GM12874 (cell line): ENCODE data around the gene TXNL1.

ENCODE experiments used
- TF ChIP-seq, protein P1 (sequence below): IDR thresholded peaks from 2 replicates; pipeline ENCODE4 v1.5.1; 2011; ENCODE audit warnings: low read depth, mild to moderate bottlenecking, control low read depth, low read length, moderate library complexity; ENCODE audit not compliant: insufficient read depth

Gene TXNL1

DNA sequence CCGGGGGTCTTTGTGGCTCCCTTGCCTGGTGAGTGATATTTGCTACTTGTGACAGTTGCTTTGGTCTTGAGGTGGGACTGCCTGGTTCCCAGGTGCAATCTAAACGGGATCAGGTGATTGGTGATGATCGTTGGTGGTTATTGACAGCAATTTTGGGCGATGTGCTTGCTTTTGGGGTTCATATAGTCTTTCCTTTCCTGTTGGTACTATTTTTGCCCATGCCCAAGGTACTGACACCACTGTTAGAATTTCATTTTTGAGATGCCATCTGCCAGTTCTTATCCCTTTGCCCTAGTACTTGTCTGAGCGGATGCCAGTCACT lies 13.3 kb upstream of the TXNL1 start:
- TF ChIP-seq, protein P1, sequence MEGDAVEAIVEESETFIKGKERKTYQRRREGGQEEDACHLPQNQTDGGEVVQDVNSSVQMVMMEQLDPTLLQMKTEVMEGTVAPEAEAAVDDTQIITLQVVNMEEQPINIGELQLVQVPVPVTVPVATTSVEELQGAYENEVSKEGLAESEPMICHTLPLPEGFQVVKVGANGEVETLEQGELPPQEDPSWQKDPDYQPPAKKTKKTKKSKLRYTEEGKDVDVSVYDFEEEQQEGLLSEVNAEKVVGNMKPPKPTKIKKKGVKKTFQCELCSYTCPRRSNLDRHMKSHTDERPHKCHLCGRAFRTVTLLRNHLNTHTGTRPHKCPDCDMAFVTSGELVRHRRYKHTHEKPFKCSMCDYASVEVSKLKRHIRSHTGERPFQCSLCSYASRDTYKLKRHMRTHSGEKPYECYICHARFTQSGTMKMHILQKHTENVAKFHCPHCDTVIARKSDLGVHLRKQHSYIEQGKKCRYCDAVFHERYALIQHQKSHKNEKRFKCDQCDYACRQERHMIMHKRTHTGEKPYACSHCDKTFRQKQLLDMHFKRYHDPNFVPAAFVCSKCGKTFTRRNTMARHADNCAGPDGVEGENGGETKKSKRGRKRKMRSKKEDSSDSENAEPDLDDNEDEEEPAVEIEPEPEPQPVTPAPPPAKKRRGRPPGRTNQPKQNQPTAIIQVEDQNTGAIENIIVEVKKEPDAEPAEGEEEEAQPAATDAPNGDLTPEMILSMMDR: no peak

DNA sequence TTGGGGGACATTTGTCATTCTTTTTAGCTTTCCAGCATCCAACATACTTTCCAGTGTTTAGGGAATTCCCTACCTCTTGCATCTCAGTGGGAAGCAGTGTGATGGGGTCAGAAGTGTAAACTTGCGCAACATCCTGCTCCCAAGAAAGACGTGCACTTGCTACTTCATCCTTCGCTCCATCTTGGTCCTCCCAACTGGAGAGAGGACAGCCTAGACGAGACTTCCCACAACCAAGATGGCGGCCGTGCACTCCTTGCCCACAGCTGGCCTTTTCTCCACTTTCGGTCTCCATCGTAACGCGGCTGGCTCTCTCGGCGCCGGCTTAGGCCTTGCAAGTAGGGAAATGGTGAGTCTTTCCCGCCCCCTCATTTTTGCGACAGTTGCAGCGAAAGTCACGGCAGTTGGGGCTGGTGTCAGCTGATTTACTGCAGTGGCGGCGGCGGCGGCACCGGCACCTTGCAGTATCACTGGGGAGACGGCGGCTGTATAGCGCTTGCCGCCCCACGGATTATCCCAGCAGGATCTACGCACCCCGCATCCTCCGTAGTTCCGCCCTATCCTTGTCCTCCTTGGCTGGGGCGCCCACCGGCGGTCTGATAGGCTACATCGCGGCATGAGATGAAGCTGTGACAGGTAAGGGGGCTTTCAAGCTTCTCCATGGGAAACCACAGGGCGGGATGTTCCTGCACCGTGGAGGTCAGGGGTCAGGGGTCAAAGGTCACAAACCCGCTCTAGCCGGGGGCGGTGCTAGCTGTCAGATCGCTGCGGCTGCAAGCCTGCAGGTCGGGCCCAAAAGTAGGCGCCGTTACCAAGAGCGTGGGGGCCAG lies 12.8 kb upstream of the TXNL1 start, which contains the start of gene WDR7:
Gene WDR7, plus strand, starts transcription at position 416 of the 827 bp plus-strand sequence. CDS start 21,157 bp downstream, outside the sequence.
- TF ChIP-seq, protein P1: no peak

DNA sequence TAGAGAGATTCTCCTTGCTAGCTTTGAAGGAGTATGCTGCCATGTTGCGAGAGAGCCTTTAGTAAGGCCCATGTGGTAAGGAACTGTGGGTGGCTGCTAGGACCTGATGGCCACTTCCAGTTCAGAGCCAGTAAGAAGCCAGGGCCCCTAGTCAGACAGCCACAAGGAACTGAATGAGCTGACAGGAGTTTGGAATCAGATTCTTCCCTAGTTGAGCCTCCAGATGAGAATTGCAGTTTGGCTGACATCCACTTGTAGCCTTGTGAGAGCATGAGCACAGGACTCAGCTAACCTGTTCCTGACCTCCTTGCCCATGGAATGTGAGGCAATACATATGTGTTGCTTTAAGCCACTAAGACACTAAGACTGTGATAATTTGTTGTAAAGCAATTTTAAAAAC lies 11.6 kb upstream of the TXNL1 start:
- TF ChIP-seq, protein P1: no peak

DNA sequence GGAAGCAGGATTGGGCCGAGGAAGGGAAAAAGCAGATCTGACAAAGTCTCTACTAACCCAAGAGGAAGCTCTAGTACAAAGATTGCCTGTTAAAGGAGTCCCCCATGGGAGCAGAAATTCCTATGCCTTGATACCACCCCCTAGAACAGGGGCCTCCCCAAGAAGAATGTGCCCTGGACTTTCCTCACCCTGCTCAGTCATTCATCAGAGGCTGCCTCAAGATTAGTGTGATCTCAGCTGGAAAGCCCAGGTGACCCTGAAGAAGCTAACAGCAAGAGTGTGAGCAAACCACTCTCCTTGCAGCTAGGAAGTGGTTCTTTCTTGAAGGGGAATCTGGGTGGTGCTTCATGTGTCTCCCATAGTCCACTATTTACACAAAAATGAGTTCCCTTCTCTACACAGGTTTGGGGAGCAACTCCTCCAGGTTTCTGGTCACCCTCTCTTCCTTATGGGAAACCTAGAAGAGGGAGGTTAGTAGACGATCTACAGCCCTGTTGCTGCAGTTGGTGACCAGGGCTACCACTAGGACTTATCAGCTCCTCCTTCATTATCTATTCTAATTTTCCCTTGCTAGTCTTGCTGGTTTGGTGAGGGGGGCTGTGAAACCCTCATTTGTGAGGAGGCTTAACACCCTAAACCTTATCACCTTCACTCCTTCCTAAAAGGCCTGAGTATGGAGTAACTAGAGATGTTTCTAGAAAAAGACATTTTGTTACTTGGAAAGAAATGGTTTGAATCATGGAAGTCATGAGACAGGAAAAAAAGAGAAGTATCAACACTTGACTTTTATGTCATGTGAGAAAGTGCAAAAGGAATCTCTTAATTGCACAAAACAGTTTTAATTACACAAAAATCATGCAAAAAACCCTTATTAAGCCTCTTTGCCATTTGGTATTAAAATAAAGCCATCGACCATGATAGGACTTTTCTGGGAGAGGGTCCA lies 9.8 kb upstream of the TXNL1 start:
- TF ChIP-seq, protein P1: no peak

DNA sequence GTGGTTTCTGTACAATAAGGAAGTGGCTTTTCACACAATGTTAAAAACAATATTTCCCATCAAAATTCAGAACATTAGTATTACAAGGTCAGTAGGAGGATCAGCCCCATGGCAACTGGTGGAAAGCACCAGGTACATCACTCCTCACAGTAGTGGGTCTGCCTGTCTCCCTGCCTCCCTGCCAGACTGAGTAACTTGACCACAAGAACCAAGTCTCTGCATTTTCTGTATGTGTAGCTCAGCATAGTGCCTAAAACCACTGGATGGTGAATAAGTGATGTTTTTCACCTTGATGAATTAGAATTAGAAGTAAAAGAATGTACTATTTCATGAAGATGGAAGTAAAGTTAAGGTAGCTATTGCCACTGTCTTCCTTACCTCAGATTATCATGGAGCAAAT lies 8.7 kb upstream of the TXNL1 start:
- TF ChIP-seq, protein P1: no peak

DNA sequence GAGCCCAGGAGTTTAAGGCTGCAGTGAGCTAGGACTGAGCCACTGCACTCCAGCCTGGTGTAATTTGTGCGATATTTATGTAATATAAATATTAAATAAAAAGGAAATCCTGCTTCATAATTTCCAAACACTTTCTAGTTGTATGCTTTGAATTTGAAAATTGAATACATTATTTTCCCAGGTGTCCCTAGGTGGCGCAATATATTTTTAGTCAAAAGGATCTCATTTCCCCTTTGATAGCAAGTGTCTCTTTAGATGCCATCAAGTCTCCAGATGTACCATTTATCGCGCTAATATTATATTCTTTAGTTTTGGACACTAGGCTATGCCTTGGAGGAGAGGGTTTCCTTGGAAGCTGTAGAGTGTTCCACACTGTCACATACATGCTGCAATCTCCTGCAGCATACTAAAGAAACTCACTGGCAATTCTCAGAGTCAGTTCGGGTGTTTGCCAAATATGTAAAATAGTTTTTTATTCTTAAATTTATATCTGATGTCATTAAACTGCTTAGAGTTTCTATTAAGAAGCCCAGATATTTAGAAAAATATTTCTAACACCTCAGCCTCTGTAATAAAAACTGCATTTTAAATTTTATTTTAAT lies 7.1 kb upstream of the TXNL1 start:
- TF ChIP-seq, protein P1: peak; percentile 27; the same call in 1 of the 2 replicates

DNA sequence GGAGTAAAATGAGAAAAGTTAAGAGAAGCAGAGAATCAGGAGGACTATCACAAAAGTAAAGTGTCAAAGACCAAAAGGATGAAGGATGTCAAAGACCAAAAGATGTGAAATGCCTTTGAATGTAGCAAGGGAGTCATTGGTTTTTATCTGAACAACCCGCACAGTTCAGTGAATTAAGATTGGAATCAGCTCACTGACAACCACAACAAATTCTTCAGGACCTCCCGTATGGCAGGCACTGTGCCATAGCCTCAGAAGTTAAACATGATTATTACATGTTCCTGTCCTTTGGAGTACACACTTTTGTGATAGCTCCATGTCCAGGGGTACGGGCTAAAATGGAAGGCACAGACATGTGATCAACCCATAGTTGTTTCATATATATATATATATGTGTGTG lies 5.0 kb upstream of the TXNL1 start:
- TF ChIP-seq, protein P1: no peak
